SU-DHL-6 (cell line): ENCODE results near the gene SLTM.

ENCODE experiments used
- H2AFZ ChIP-seq: fragments of 200-600 bp; sonication (generic); 2 replicates; pipeline ENCODE4 v1.6.1; 2014; ENCODE audit warnings: low read depth, mild to moderate bottlenecking, moderate library complexity, mixed read lengths, antibody characterized with exemption, low read length; ENCODE audit not compliant: severe bottlenecking
- H3F3A ChIP-seq: fragments of 200-600 bp; shearing (Covaris generic); 2 replicates; pipeline ENCODE4 v1.6.0; 2016; ENCODE audit warnings: antibody characterized with exemption, mild to moderate bottlenecking; ENCODE audit not compliant: insufficient read depth
- H3K27ac ChIP-seq: fragments of 200-600 bp; sonication (generic); 2 replicates; pipeline ENCODE4 v1.5.1; 2016; ENCODE audit warnings: low read depth, mild to moderate bottlenecking, low read length, moderate library complexity, mixed read lengths
- H3K27me3 ChIP-seq: fragments of 200-600 bp; sonication (generic), shearing (Covaris generic); 2 replicates; pipeline ENCODE4 v1.6.0; 2014; ENCODE audit warnings: mild to moderate bottlenecking, low read length
- H3K36me3 ChIP-seq: fragments of 200-600 bp; sonication (generic); 2 replicates; pipeline ENCODE4 v1.6.1; 2014; ENCODE audit warnings: mild to moderate bottlenecking, low read length, mixed read lengths
- H3K4me2 ChIP-seq: fragments of 300-600, 200-600 bp; shearing (Covaris generic), sonication (generic); 2 replicates; pipeline ENCODE4 v1.6.0; 2014; ENCODE audit warnings: low read length, low read depth, mild to moderate bottlenecking; ENCODE audit not compliant: poor library complexity, severe bottlenecking
- H3K4me3 ChIP-seq: fragments of 200-600 bp; sonication (generic); 2 replicates; pipeline ENCODE4 v1.5.1; 2014; ENCODE audit warnings: antibody characterized with exemption, low read length, mild to moderate bottlenecking, mixed read lengths; ENCODE audit not compliant: insufficient read depth, poor library complexity, severe bottlenecking
- H3K79me2 ChIP-seq: fragments of 200-600 bp; sonication (generic); 2 replicates; pipeline ENCODE4 v1.6.1; 2014; ENCODE audit warnings: mild to moderate bottlenecking, low read length, moderate library complexity; ENCODE audit not compliant: insufficient read depth
- H3K9ac ChIP-seq: fragments of 200-600 bp; sonication (generic); 2 replicates; pipeline ENCODE4 v1.7.0; 2014; ENCODE audit warnings: mild to moderate bottlenecking, low read length
- H3K9me2 ChIP-seq: fragments of 200-600 bp; sonication (generic); replicated peaks from 2 replicates; pipeline ENCODE4 v1.6.1; 2014; ENCODE audit warnings: low read length; ENCODE audit not compliant: insufficient read depth
- H3K9me3 ChIP-seq: fragments of 200-600 bp; sonication (generic); 2 replicates; pipeline ENCODE4 v1.6.1; 2014; ENCODE audit warnings: low read length, mixed read lengths; ENCODE audit not compliant: insufficient read depth
- H4K20me1 ChIP-seq: fragments of 200-600 bp; sonication (generic); 2 replicates; pipeline ENCODE4 v1.6.1; 2014; ENCODE audit warnings: low read depth, mild to moderate bottlenecking, antibody characterized with exemption, low read length, moderate library complexity, mixed read lengths
- CTCF ChIP-seq: fragments of 200-600 bp; sonication (generic); IDR thresholded peaks from one replicate; pipeline ENCODE4 v1.5.1; 2017; ENCODE audit warnings: antibody characterized with exemption, mild to moderate bottlenecking, low read length, moderate library complexity; ENCODE audit not compliant: insufficient read depth, poor library complexity, severe bottlenecking
- EZH2phosphoT487 ChIP-seq: fragments of 200-600 bp; sonication (generic), shearing (Covaris generic); conservative IDR thresholded peaks from 2 replicates; pipeline ENCODE4 v1.6.1; 2018; ENCODE audit warnings: mild to moderate bottlenecking, antibody characterized with exemption, low read length, moderate library complexity, mixed read lengths

The SLTM gene

DNA sequence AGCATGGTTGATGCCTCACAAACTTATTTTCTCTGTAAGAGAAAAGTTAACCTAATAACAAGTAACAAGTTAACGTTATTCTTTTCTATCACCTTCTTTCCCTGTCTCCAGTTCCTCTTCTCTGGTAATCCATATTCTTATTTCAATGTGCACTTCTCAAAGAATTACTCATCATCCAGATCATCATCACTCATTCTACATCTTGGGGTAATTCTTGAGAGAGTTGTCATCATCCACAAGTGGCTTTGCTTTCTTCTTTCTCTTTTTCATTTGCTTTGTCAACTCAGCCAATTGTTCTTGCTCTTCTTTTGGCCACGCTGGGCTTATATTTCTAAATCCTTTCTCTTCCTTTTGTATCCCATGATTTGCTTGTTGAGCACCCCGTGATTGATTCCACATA, 33.2 kb upstream of the SLTM start:
- no peak overlapping the region for H3K4me3 ChIP-seq
- no peaks in the 10 kb centered on the region for H3K36me3 ChIP-seq
- TF ChIP-seq CTCF = no peak
- TF ChIP-seq EZH2phosphoT487 = no peak
- H3K27ac ChIP-seq = no peak overlapping the region
- H3K4me2 ChIP-seq = no peak overlapping the region
- no peaks in the 10 kb centered on the region for H3K9me3 ChIP-seq
- H4K20me1 ChIP-seq = no peaks in the 10 kb centered on the region
- no peaks in the 10 kb centered on the region for H3K79me2 ChIP-seq
- no peak overlapping the region for H2AFZ ChIP-seq
- H3K9me2 ChIP-seq = no peaks in the 10 kb centered on the region
- H3K9ac ChIP-seq = no peak overlapping the region
- H3F3A ChIP-seq = no peaks in the 10 kb centered on the region
- H3K27me3 ChIP-seq = no peaks in the 10 kb centered on the region

DNA sequence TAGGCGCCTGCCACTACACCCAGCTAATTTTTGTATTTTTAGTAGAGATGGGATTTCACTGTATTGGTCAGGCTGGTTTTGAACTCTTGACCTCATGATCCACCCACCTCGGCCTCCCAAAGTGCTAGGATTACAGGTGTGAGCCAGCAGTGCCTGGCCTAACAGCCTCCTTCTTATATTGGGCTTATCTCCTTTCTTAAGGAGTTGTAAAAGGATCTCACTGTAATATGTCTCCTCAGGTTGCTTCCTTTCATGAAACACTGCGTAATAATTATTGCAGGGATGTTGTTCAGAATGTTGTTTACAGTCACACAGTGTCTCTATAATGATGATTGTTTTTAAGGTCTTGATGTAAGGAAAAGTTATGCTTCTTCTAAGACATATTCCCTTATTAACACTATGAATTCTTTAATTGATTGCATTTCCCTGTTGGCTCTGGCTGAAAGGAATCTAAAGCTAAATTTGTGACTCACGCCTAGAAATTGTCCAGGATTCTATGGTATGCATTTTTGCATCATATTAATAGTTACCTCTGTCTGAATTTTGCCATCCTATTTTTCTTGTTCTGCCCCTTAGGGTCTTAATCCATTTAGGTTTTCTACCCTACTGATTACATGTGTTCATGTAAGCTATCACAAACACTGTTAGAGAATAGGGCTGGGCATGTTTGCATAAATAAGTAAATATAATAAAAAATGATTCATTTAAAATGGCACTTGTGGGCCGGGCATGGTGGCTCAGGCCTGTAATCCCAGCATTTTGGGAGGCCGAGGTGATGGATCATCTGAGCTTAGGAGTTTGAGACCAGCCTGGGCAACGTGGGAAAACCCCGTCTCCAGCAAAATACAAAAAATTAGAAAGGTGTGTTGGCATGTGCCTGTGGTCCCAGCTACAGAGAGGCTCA, 29.4 kb upstream of the SLTM start:
- no peak overlapping the region for H2AFZ ChIP-seq
- no peak for TF ChIP-seq EZH2phosphoT487
- no peak for TF ChIP-seq CTCF
- H3K4me3 ChIP-seq = no peak overlapping the region
- no peak overlapping the region for H3K9ac ChIP-seq
- no peaks in the 10 kb centered on the region for H3K36me3 ChIP-seq
- no peaks in the 10 kb centered on the region for H3K79me2 ChIP-seq
- H3K9me2 ChIP-seq = no peaks in the 10 kb centered on the region
- no peaks in the 10 kb centered on the region for H3F3A ChIP-seq
- H3K27ac ChIP-seq = no peak overlapping the region
- no peaks in the 10 kb centered on the region for H3K9me3 ChIP-seq
- no peak overlapping the region for H3K4me2 ChIP-seq
- no peaks in the 10 kb centered on the region for H4K20me1 ChIP-seq
- H3K27me3 ChIP-seq = no peaks in the 10 kb centered on the region

GRCh38 chr15:58962136-58962535, 28.7 kb upstream of the SLTM start:
- TF ChIP-seq CTCF = no peak
- TF ChIP-seq EZH2phosphoT487 = no peak
- Histone ChIP-seq H3K9me2 (no peaks in the 10 kb centered on the region), H3K4me2 (no peak overlapping the region), H3K36me3 (no peaks in the 10 kb centered on the region), H4K20me1 (no peaks in the 10 kb centered on the region), H3K27me3 (no peaks in the 10 kb centered on the region), H3K79me2 (no peaks in the 10 kb centered on the region), H2AFZ (no peak overlapping the region), H3K4me3 (no peak overlapping the region), H3F3A (no peaks in the 10 kb centered on the region), H3K27ac (no peak overlapping the region), H3K9me3 (no peaks in the 10 kb centered on the region), H3K9ac (no peak overlapping the region)
